UCSD-AML1 (cell line): Measurements from ENCODE around the gene TNFRSF12A.
A peak's percentile ranks its signal among the peaks of the same experiment; 100 is the strongest.

Experiments used
- DNase-seq: peaks from one replicate; lab custom pipeline; 2025; ENCODE audit not compliant: unreplicated experiment; lab: John Stamatoyannopoulos, UW

Gene TNFRSF12A

GRCh38 chr16:3025032-3026002 lies 5.1 kb downstream of the TNFRSF12A start:
- DNase-seq, result no peak

GRCh38 chr16:3026003-3026378 lies 5.8 kb downstream of the TNFRSF12A start:
- no peak for DNase-seq

- no peak for DNase-seq
These were observed 6.7 kb downstream of the TNFRSF12A start for GRCh38 chr16:3026609-3027488.

- no peak for DNase-seq
These were observed 7.3 kb downstream of the TNFRSF12A start for GRCh38 chr16:3027489-3027795.

GRCh38 chr16:3027983-3028715 lies 8.0 kb downstream of the TNFRSF12A start:
- peak; percentile 87 for DNase-seq

- DNase-seq, result no peak
These were observed 8.7 kb downstream of the TNFRSF12A start for GRCh38 chr16:3028716-3029319.

GRCh38 chr16:3029491-3030221 lies 9.5 kb downstream of the TNFRSF12A start:
- DNase-seq, result no peak

GRCh38 chr16:3030222-3031212 lies 10.3 kb downstream of the TNFRSF12A start:
- DNase-seq, result no peak

- DNase-seq, result no peak
These were observed 12.5 kb downstream of the TNFRSF12A start for GRCh38 chr16:3032624-3033023.

GRCh38 chr16:3035289-3035971 lies 15.3 kb downstream of the TNFRSF12A start:
- DNase-seq, result no peak

- DNase-seq, result no peak
These were observed 16.0 kb downstream of the TNFRSF12A start for GRCh38 chr16:3035972-3036725.

- DNase-seq, result no peak
These were observed 16.7 kb downstream of the TNFRSF12A start, which contains the start of gene BICDL2 for GRCh38 chr16:3036726-3037315. Gene BICDL2 (minus strand): TSS chr16:3036944. CDS start chr16:3035496, 1,448 bp downstream.

GRCh38 chr16:3038256-3038655 lies 18.1 kb downstream of the TNFRSF12A start:
- DNase-seq, result no peak

- DNase-seq, result no peak
These were observed 18.7 kb downstream of the TNFRSF12A start for GRCh38 chr16:3038896-3039295.

GRCh38 chr16:3042376-3042775 lies 22.2 kb downstream of the TNFRSF12A start:
- DNase-seq, result no peak

GRCh38 chr16:3044708-3045107 lies 24.5 kb downstream of the TNFRSF12A start:
- DNase-seq, result no peak
